HG03095 (cell line): ENCODE measurements around the gene LYPD6.

Experiments used
- ATAC-seq: cut with Tn5 transposase; IDR thresholded peaks from one replicate; pipeline ENCODE4 v1.9.1; 2021; ENCODE audit warnings: moderate library complexity; ENCODE audit not compliant: unreplicated experiment

The LYPD6 gene

DNA sequence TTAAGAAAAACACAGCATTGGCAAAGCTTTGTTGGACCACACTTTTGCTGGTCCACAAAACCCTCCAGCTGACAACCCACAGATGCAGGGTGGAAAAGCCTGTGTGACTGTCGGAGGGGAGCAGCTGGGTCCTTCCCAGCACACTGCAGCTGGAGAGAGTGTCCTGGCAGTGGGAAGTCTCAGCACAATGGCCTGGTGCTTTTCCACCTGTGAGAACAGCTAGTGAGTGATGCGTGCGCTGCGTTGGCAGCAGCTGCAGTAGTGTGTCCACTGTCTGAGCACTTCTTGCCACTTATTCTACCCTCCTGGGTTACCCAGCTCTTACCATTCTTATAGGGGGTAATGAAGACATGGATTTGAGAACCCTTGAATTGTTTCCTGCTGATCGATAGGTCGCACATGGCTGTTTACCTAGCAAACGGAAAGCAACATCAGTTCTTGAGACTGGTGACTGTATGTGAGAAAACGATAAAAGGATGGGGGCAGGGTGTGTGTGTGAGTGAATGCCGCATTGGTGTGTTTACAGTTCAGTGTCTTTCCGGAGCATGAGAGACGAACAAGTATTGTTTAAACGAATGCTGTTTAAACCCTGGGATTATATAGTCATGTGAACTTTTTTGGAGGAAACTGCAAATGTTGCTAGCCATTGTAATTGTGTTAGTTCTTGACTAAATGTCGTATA is 69.7 kb downstream of the LYPD6 start:
- no peak for ATAC-seq

DNA sequence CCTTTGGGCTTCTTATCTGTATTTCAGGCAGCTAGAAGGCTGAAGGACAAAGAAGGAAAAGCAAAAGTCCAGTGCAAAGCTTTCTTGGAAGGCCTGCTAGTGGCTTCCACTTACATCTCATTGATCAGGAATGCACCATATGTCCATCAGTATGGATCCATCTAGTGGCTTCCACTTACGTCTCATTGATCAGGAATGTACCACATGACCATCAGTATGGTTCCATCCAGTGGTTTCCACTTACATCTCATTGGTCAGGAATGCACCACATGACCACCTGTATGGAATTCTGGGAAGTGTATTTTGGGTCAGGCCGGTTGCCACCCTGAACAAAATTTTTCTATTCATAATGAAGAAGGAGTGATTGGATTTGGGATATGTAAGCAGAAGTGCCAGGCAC is 70.6 kb downstream of the LYPD6 start:
- no peak for ATAC-seq

DNA sequence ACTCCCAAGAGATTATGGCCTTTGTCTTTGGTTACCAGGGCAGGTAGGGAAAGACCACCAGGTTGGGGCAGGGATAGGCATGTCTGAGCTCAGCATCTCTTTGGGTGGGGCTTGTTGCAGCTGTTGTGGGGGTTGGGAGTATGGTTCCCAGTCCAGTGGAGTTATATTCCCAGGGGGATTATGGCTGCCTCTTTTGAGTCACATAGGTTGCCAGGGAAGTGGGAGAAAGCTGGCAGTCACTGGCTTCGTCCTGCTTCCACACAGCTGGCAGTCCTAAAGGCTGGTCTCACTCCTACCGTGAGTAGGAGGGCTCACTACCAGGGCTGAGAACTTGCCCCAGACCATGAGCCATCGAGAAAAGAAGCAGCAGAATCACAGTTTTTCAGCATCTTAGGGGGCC is 79.1 kb downstream of the LYPD6 start:
- no peak for ATAC-seq

DNA sequence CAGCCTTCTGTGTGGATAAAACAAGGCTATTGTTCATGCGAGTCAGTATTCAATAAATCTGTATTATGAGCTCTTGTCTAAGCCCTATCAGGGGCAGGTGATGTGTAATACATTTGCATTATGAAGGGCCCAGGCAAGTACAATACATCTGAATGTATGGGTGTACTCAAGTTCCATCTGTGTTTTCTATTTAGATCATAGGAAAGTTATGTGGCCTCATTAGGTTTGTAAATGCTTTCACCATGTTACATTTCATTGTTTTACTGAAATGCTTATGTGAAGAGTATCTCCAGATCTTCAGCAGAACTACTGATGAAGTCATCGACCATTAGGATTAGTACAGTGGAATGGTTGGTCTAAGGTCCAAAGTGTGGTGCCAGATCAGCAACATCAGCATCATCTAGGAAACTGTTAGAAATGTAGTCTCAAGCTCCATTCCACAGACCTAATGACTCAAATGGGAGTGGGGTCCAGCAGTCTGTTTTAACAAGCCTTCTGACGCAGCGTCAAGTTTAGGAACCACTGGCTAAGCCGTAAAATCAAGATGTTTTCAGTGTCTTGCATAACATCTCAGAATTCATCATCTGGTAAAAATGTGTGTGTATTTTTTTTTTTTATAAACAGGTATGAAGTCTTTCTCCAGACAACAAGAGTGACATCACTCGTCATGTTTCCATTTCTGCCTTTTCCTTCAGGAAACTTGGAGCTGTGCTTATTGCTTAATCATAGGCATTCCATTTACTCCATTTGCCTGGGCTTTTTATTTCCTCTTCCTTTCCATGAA is 80.5 kb downstream of the LYPD6 start:
- no peak for ATAC-seq

DNA sequence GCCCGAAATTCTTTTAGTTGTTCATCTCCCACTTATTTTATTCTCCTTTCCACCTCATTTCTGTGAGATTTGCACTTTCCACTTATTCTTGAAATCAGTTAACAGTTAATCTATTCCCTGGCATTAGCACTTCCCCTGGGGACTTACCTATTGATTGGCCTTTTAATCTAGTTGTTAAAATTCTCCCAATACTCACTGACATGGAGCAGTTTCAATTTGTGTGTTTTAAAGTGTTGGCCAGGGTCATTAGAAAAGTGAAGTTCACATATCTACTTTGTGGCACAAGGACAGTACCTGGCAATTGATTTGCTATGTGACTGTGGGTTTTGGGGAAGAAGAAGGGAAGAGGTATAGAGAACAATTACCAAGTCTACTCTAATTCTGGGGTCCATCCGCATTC is 83.1 kb downstream of the LYPD6 start:
- ATAC-seq = no peak

DNA sequence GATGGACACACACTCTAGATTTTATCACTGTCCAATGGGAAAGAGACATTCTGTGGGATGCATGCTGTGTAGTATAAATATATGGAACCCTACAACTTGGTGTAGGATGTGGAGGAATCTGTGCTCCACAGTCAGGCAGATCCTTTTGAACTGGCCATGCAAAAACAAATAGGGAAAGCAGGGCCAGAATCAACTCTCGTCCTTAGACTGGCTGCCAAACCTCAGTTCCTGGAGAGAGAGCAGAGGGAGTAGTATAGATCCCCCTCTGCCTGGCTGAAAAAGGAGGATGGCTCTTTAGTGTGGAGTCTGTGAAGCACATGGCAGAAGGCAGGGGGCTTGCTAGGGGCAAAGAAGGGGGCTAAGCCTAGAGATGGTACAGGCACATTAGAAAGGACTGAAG is 84.7 kb downstream of the LYPD6 start:
- no peak for ATAC-seq

DNA sequence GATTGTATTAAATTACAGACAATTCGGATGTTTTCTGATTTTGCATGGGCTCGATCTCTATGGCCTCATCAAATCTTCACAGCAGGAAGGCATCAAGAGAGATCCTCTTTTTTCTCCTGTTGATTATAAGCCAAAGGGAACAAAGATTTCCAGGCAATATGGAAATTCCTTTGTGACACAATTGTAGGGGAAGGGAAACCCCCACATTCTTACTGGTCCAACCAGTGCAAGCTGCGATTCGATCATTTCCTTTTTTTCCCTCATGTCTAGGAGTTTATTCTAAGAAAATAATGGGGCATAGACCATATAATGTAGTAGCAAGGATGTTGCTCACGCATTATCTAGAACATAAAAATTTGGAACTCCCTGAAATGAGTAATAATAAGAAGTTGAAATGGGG is 87.7 kb downstream of the LYPD6 start:
- ATAC-seq = no peak

DNA sequence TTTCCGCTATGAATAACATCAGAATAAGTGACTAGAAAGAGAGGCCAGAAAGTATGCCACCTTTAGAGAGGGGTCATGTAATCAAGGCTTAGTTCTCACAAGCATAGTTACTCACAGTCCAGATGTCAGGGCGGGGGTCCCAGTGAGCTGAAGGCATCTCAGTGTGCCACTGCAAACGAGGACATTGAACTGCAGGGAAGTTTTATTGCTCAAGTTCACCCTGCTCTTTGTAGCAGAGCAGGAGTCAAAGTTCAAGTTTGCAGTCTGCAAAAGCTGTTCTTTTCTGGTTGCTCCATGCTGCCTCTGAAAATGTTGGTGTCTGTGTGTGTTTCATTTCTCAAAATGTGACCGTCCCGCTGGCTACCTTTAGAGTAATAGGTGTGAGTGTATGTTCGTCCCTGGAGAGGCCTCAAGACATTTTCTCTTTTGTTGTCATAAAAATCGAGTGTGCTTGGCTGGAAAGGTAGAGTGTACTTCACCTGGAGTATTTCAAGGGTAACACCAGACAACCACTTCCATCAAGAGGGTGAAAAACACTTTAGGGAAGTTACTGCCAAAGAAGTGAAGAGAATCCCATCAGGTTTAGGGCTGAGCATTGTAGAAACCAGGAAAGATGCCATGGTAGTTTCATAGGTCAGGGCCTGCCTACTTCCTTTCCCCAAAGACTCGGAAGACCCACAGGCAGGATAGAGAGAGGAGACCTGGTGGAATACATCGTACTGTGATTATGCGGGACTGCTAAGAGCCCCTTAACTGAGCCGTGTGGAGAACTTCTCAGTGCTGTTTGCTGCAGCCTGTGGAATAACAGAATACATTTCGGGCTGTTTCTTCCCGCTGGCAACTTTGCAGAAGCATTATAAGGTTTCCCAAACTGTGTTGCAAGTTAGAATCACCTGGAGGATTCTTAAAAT is 89.9 kb downstream of the LYPD6 start:
- ATAC-seq = no peak

DNA sequence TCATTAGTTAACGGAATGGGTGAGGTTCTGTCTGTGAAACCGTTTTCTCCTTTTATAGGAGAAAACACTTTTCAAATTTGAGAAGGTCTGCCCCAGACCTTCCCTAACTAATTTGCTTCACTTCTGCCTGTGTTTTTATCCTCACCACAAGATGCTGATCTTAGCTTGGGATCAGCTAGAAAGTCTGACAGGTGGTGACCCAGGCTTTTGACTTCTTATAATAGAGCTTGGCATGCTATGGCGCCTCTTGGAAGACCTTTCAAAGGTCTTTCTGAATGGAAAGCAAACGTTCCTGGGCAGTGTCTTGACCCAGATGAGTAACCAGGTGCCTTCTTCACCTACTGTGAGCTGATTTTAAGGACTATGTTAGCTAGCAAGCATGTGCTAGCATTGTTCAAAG is 91.4 kb downstream of the LYPD6 start:
- no peak for ATAC-seq

DNA sequence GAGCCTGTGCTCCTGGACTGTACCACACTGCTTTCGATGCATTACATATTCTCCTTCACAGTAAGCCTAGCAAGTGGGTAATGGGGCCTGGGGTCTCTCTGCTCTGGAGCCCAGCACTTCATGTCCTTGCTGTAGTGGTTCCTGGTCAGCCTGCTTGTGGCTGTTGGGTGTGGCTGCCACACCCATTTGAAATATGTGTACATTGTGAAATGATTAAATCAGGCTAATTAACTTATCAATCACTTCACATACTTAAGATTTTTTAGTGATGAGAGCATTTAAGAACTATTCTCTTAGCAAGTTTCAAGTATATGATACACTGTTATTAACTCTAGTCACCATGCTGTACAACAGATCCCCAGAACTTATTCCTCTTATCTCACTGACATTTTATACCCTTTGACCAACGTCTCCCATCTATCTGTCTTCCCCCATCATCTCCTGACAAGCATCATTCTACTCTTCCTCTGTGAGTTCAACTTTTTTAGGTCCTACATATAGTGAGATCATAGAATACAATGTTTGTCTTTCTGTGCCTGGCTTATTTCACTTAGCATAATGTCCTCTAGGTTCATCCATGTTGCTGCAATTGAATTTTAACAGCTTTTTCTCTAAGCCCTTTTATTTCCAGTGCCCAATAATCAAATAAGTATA is 92.1 kb downstream of the LYPD6 start:
- no peak for ATAC-seq

DNA sequence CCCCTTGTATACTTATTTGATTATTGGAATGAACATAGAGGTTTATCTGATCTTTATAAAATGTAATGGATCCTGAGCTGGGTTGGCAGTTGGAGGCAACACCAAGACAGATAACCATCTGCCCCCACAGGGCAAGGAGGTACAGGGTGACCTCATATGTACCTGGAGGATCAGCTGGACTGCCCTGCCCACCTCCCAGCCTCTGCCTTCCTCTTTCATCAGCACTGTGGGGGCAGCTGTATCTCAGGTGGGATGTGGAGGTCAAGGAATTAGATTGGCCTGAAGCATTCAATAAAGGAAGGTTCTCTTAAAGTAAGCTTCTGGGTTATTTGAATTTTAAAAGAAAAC is 92.6 kb downstream of the LYPD6 start:
- no peak for ATAC-seq

DNA sequence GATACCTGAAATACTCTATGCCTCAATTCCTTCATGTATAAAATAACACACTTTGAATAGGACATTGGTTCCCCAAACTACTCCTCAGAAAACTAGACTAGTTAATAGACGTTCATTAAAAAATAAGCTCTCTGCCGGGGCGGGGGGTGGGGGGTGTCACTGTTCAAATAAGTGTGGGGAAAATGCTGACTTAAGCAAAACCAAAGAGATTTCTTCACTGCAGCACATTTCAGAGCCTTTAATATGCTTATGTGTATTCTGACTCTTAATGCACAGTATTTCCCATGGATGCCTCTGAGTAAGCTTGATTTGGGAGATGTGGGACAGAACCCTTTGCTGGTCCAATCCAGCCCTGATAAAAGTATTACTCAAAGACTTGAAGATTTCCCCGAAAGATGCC is 93.2 kb downstream of the LYPD6 start:
- ATAC-seq = no peak

DNA sequence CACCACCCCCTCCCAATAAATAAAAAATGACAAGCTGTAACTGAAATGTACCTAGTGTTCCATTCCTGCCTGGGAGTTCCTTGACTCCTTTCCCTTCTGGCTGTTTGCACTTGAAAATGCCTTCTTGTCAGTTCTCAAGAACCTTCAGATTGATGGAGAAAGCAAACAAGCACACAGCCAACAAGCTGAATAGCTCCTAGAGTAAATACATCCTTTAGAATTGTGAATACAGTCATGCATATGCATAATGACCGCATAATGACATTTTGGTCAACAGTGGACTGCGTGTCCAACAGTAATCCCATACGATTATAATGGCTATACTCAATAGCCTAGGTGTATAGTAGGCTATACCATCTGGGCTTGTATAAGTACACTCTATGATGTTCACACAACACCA is 97.0 kb downstream of the LYPD6 start:
- no peak for ATAC-seq

DNA sequence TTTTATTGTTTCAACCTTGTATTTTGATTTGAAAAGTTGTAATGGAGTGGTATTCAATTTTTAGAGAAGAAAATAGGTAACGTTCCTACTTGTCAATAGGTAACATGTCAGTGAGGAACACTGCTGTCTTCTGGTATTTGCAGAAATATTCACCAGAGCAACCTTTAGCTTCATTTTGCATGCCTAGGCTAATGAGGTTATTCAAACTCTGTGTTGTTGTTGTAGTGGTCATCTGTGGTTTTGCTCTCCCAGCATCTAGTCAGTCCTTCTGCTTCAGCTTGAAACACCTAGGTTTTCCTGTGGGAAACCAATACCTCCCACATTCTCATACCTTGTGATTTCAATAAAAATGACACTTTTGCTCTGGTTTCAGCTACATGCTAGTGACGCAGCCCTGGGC is 98.4 kb downstream of the LYPD6 start:
- ATAC-seq = no peak

DNA sequence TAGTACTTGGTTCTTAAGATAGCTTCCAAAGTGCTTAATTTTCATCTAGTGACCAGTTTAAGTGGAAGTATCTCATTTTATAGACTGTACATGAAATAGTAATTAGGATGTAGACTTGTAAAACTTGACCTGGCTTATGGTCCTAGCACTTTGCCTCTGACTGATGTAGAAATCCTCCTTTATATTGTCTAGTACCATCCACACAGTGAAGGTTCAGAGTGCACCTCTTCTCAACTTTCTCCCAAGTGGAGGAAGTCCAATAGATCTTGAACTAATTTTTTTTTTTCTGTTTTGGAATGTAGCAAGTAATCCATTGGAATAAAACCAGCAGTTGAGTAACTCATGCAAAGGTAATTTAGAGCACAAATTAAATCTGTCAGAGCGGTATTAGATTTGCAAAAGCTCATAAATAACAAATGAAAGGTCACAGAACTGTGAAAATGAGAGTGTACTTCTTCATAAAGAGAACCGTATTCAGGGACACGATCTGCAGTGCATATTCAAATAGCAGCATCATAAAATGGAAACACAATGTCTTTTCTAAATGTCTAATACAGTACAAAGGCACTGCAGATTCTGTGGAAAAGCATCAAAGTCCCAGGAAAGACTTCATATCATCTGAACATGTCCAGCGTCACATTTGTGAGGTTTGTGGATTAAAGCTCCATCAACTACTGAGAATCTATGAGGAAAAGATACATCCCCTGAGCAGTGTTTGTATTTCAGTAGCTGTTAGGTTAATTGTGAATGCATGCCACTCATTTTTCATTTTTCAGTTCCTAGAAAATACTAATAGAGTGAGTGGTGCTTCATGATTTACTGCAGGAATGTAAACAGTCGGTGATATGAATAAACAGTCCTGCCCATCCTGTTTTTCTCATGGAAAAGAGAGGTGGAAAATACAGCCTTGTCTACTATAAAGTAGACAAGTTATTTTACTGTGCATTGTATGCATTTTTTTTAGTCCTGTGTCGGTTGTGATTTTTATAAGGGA is 100.7 kb downstream of the LYPD6 start:
- no peak for ATAC-seq

DNA sequence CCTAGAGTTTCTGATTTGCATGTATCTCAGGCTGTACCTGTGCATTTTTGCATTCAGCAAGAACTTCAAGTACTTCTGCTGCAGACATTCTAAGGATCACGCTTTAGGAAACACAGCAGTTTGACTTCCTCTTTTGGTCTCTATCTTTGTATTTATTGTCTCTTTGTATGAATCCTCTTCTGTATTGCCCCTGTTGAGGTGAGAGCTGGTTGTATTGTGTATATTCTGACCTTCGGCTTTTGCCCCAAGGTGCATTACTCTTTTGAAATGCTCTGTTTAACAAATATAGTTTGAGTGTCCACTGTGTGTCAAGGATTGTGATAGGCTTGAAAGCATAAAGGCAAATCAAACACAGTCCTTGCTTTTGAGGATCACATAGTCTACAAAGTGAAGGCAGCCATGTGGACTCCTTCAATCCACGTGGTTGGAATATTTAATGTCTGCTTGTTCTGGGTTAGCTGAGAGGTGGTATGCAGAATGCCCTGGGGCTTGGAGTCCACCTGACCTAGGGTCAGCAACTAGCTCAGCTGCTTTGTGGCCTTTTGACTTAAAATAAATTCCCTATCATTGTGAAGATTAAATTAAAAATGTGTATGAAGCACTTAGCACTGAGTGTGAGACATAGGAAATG is 108.1 kb downstream of the LYPD6 start:
- ATAC-seq = no peak

DNA sequence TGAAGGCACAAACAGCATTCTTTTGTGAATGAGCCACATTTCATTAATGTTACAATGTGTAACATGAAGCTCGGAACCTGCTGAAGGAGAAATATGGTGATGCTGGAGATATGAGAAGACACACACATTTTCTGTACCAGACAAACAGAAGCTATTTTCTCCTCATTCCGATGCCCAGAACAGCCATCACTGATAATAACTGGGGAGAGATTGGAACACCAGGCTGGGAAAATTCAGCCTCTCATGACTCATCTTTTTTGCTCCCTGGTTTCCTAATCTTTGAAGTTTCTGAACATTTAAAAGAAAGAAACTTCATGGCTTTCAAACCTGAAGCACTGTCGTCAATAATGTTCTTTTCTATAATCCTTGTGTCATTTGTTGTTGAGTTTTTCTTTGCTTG is 110.9 kb downstream of the LYPD6 start:
- no peak for ATAC-seq

DNA sequence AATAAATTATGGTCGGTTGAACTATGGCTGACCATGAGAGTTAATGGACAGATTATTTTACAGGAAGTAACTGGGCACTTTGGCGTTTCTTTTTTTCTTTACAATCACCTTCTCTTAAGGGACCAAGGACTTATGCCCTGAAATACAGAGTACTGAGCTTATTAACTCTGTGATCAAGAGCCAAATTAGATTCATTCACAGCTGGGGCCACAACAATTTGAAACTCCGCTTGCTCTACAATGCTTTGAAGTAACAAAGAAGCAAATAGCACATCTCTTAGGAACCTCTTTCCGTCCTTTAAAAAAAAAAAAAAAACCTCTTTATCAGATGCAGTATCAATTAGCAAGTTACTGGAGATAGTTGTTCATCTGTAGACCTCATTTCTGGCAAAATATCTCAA is 112.0 kb downstream of the LYPD6 start:
- no peak for ATAC-seq

DNA sequence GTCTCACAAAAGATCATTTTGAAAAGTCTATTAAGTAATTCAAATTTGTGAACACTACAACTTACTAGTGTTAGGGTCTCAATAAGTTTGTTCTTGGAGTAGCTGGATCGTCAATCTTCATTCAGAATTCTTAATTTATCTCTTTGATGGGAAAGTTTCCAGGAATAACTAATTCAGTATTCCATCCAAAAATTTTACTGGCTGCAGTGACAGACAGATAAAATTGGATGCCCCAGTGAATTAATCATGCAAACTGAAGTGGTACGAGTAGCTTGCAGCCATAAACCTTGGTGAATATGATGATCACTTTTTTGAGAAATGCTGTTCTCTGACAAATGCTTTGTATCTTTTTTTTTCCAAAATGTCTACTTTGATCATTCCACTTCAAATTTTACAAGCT is 112.8 kb downstream of the LYPD6 start:
- no peak for ATAC-seq

DNA sequence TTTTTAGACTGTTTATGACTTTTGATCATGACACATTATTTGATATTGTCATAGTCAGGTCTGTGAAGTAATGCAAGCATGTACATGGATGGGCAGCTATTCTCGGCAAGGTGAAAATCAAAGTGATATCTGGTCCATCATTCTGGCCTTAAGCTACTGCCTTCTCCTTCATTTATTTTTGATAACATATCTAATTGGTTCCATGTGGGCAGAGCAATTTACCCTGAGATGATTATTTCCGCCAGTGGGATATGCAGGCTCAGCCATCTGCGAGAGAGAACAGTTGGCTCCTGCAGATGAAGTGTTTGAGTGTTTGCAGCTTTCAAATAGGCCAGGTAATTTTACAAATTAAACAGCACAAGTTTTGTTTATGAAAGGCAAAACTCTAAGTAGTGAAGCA is 116.4 kb downstream of the LYPD6 start:
- no peak for ATAC-seq
